HCT116 (cell line): Measurements from ENCODE around the gene ORC5. TPM values are rescaled to one million over a fixed set of nuclear protein-coding genes. Genes with fewer than 3 reads are reported as not detected.

Experiments
- ATAC-seq: fragments of 200-7000 bp; cut with Tn5 transposase; 2 replicates; pipeline ENCODE4 v1.9.1; 2020; ENCODE audit warnings: mild to moderate bottlenecking, moderate library complexity
- BruUV-seq: library from RNA; stranded (reverse); fragments of 400-500 nt; replicated peaks from 2 replicates; lab custom pipeline; 2021; lab: Mats Ljungman, UMichigan
- CTCF ChIA-PET: fragments of 300-600 bp; sonication (Branson Sonifier 250); formaldehyde crosslinking; loops from one replicate; lab custom pipeline; 2021; ENCODE audit warnings: antibody characterized with exemption; lab: Charles Lee
- POLR2A ChIA-PET: fragments of 300-600, 350-600 bp; sonication (Branson Sonifier 250); formaldehyde crosslinking; loops from one replicate; lab custom pipeline; 2021; ENCODE audit warnings: antibody characterized with exemption; lab: Charles Lee
- RAD21 ChIA-PET, 2 experiments: fragments of 300-600 bp; sonication (Branson Sonifier 250); formaldehyde crosslinking; loops; one replicate each; lab custom pipeline; 2023; ENCODE audit warnings: low total read pairs in 2 of 2; ENCODE audit not compliant: uncharacterized antibody in 2 of 2, unreplicated experiment in 2 of 2, low non-redundant PET in 1 of 2; lab: Charles Lee
- DNase-seq: peaks from one replicate; pipeline ENCODE4 v3.0.0-alpha.2; 2010; ENCODE audit warnings: low read depth, low spot score
- H2AFZ ChIP-seq: fragments of 200-600 bp; shearing (Covaris generic), sonication (generic); 2 replicates; pipeline ENCODE4 v1.6.1; 2017; ENCODE audit warnings: low read depth, mixed run types, mixed read lengths, antibody characterized with exemption, low read length; ENCODE audit not compliant: poor library complexity, severe bottlenecking
- H3K27ac ChIP-seq: 2 replicates; pipeline ENCODE4 v1.5.1; 2012; ENCODE audit warnings: low read depth, low read length
- H3K27me3 ChIP-seq: fragments of 200-600 bp; sonication (generic); 2 replicates; pipeline ENCODE4 v1.6.1; 2016; ENCODE audit warnings: mixed run types, low read length, mixed read lengths; ENCODE audit not compliant: insufficient read depth
- H3K36me3 ChIP-seq, 2 experiments: fragments of 200-500 bp in 1 of 2; fragments of 200-600 bp in 1 of 2; sonication (Bioruptor generic) in 1 of 2; sonication (generic) in 1 of 2; 2 replicates each; pipeline versions ENCODE4 v1.5.1 to v1.6.1; 2014 to 2016; ENCODE audit warnings: low read length in 2 of 2, inconsistent platforms in 1 of 2, mixed read lengths in 1 of 2, mixed run types in 1 of 2; ENCODE audit not compliant: insufficient read depth in 2 of 2, control insufficient read depth in 1 of 2
- H3K4me1 ChIP-seq, 2 experiments: fragments of 200-600 bp in 1 of 2; sonication (generic) in 1 of 2; 2 replicates each; pipeline versions ENCODE4 v1.5.1 to v1.6.1; 2012 to 2017; ENCODE audit warnings: low read length in 2 of 2, inconsistent platforms in 1 of 2, mild to moderate bottlenecking in 1 of 2, mixed read lengths in 1 of 2, mixed run types in 1 of 2, moderate library complexity in 1 of 2; ENCODE audit not compliant: insufficient read depth in 2 of 2, control insufficient read depth in 1 of 2
- H3K4me2 ChIP-seq: fragments of 200-600 bp; sonication (generic); 2 replicates; pipeline ENCODE4 v1.6.1; 2017; ENCODE audit warnings: mixed run types, low read length, mixed read lengths
- H3K4me3 ChIP-seq, 2 experiments: fragments of 200-600 bp in 1 of 2; sonication (generic) in 1 of 2; replicated peaks in 1 of 2; 2 replicates each; pipeline ENCODE4 v1.5.1; 2011 to 2016; ENCODE audit warnings: low read length in 2 of 2, control low read depth in 1 of 2, low read depth in 1 of 2, mild to moderate bottlenecking in 1 of 2, mixed read lengths in 1 of 2, mixed run types in 1 of 2
- H3K79me2 ChIP-seq: fragments of 200-600 bp; sonication (generic); 2 replicates; pipeline ENCODE4 v1.6.1; 2017; ENCODE audit warnings: mild to moderate bottlenecking, mixed run types, low read length, moderate library complexity, mixed read lengths; ENCODE audit not compliant: insufficient read depth
- H3K9ac ChIP-seq: fragments of 200-600 bp; sonication (generic); 2 replicates; pipeline ENCODE4 v1.6.1; 2016; ENCODE audit warnings: low read length, mixed read lengths
- H3K9me2 ChIP-seq: fragments of 200-600 bp; sonication (generic), shearing (Covaris generic); 2 replicates; pipeline ENCODE4 v1.6.1; 2017; ENCODE audit warnings: mixed run types, mild to moderate bottlenecking, moderate library complexity; ENCODE audit not compliant: insufficient read depth
- H3K9me3 ChIP-seq, 2 experiments: fragments of 200-500 bp in 1 of 2; fragments of 200-600 bp in 1 of 2; sonication (Bioruptor generic) in 1 of 2; sonication (generic) in 1 of 2; 2 replicates each; pipeline ENCODE4 v1.6.1; 2014 to 2017; ENCODE audit warnings: low read length in 2 of 2, mixed read lengths in 2 of 2, inconsistent platforms in 1 of 2, low read depth in 1 of 2, mild to moderate bottlenecking in 1 of 2, mixed run types in 1 of 2, moderate library complexity in 1 of 2; ENCODE audit not compliant: control insufficient read depth in 1 of 2, insufficient read depth in 1 of 2
- H4K20me1 ChIP-seq: fragments of 200-600 bp; sonication (generic), shearing (Covaris generic); 2 replicates; pipeline ENCODE4 v1.6.1; 2017; ENCODE audit warnings: mixed run types, mild to moderate bottlenecking, moderate library complexity; ENCODE audit not compliant: insufficient read depth
- CBX3 ChIP-seq: IDR thresholded peaks from 2 replicates; pipeline ENCODE4 v1.6.1; 2012; ENCODE audit warnings: low read depth
- CEBPB ChIP-seq: IDR thresholded peaks from 2 replicates; pipeline ENCODE4 v1.6.1; 2012; ENCODE audit warnings: low read depth
- ELF1 ChIP-seq: IDR thresholded peaks from 2 replicates; pipeline ENCODE4 v1.6.1; 2012; ENCODE audit warnings: low read depth, borderline replicate concordance
- EZH2 ChIP-seq: fragments of 200-600 bp; sonication (generic); IDR thresholded peaks from 2 replicates; pipeline ENCODE4 v1.6.1; 2017; ENCODE audit warnings: antibody characterized with exemption, mixed run types
- FOSL1 ChIP-seq: IDR thresholded peaks from 2 replicates; pipeline ENCODE4 v1.6.1; 2012; ENCODE audit warnings: low read depth
- POLR2A ChIP-seq: IDR thresholded peaks from 2 replicates; pipeline ENCODE4 v1.7.0; 2011; ENCODE audit warnings: borderline replicate concordance; ENCODE audit not compliant: insufficient read depth, insufficient read length; ENCODE audit errors: extremely low read depth
- RAD21 ChIP-seq: IDR thresholded peaks from 2 replicates; pipeline ENCODE4 v1.6.1; 2012; ENCODE audit warnings: low read depth, mild to moderate bottlenecking
- REST ChIP-seq: IDR thresholded peaks from 2 replicates; pipeline ENCODE4 v1.6.1; 2012; ENCODE audit warnings: low read depth
- SP1 ChIP-seq: IDR thresholded peaks from 2 replicates; pipeline ENCODE4 v1.6.1; 2012; ENCODE audit warnings: low read depth
- SRF ChIP-seq: IDR thresholded peaks from 2 replicates; pipeline ENCODE4 v1.6.1; 2012; ENCODE audit warnings: low read depth
- YY1 ChIP-seq: IDR thresholded peaks from 2 replicates; pipeline ENCODE4 v1.6.1; 2011; ENCODE audit warnings: low read length, low read depth, moderate library complexity, mild to moderate bottlenecking; ENCODE audit not compliant: insufficient replicate concordance; ENCODE audit errors: extremely low read depth
- ZBTB33 ChIP-seq: IDR thresholded peaks from 2 replicates; pipeline ENCODE4 v1.6.1; 2011; ENCODE audit warnings: mild to moderate bottlenecking, low read length, moderate library complexity; ENCODE audit not compliant: insufficient replicate concordance; ENCODE audit errors: extremely low read depth
- ZFX ChIP-seq: fragments of 450-650 bp; IDR thresholded peaks from 2 replicates; pipeline ENCODE4 v1.6.1; 2017
- intact Hi-C: fragments of 100-400 bp; cut with micrococcal nuclease; formaldehyde crosslinking; loops from 2 replicates; pipeline ENCODE4 v1.10.0; 2022
- total RNA-seq: library from RNA; stranded (reverse); gene quantifications from one replicate; pipeline ENCODE4 v1.2.1, GENCODE V29; 2021; ENCODE audit not compliant: unreplicated experiment

Gene ORC5
- total RNA-seq, 1 experiment from 2014 or later, result 30.2 TPM

- Histone ChIP-seq H3K27me3 (peaks cover 68% of the 10 kb centered on the region), H2AFZ (no peak overlapping the region), H3K4me3 (no peak overlapping the region), H4K20me1 (no peaks in the 10 kb centered on the region), H3K9me2 (no peaks in the 10 kb centered on the region), H3K9me3 (no peaks in the 10 kb centered on the region), H3K4me2 (no peak overlapping the region), H3K36me3 (no peaks in the 10 kb centered on the region), H3K27ac (no peak overlapping the region), H3K79me2 (no peaks in the 10 kb centered on the region), H3K9ac (no peak overlapping the region), H3K4me1 (no peaks in the 10 kb centered on the region)
- DNase-seq (no peak), ATAC-seq (no peak)
- no peak for TF ChIP-seq RAD21
- no peak for TF ChIP-seq ELF1
- no peak for TF ChIP-seq POLR2A
- no peak for TF ChIP-seq ZFX
- TF ChIP-seq SP1, result no peak
- no peak for TF ChIP-seq ZBTB33
- no peak for TF ChIP-seq CBX3
- TF ChIP-seq FOSL1, result no peak
- CTCF ChIA-PET, result no interaction called here
- POLR2A ChIA-PET, result no interaction called here
- no TSS peak for BruUV-seq
- RAD21 ChIA-PET, result no interaction called here
- intact Hi-C loops, result no loop called here
Measured at GRCh38 chr7:104091242-104091641, 116.6 kb downstream of the ORC5 start.

GRCh38 chr7:104089612-104090011 lies 118.2 kb downstream of the ORC5 start:
- no TSS peak for BruUV-seq
- Histone ChIP-seq H3K9ac (no peak overlapping the region), H3K36me3 (no peaks in the 10 kb centered on the region), H3K79me2 (no peaks in the 10 kb centered on the region), H3K4me1 (no peaks in the 10 kb centered on the region), H3K9me3 (no peaks in the 10 kb centered on the region), H4K20me1 (no peaks in the 10 kb centered on the region), H3K27me3 (peaks cover 57% of the 10 kb centered on the region), H2AFZ (no peak overlapping the region), H3K4me3 (no peak overlapping the region), H3K27ac (no peak overlapping the region), H3K9me2 (no peaks in the 10 kb centered on the region), H3K4me2 (no peak overlapping the region)
- DNase-seq (no peak), ATAC-seq (no peak)
- ChIA-PET RAD21 (no interaction called here), POLR2A (no interaction called here), CTCF (no interaction called here)
- no peak for TF ChIP-seq CBX3
- no peak for TF ChIP-seq POLR2A
- TF ChIP-seq CEBPB, result no peak
- no peak for TF ChIP-seq YY1
- TF ChIP-seq REST, result no peak
- no peak for TF ChIP-seq SRF
- no peak for TF ChIP-seq EZH2
- intact Hi-C loops, result no loop called here
